Loucy (cell line): ENCODE data around the gene ULK3.

ENCODE experiments used
- EZH2phosphoT487 ChIP-seq: fragments of 200-600 bp; IDR thresholded peaks from 2 replicates; pipeline ENCODE4 v1.6.1; 2018; ENCODE audit warnings: antibody characterized with exemption, mild to moderate bottlenecking, moderate library complexity, borderline replicate concordance
- TF ChIP-seq, protein P1 (sequence below): fragments of 200-600 bp; sonication (generic); conservative IDR thresholded peaks from 2 replicates; pipeline ENCODE4 v1.5.1; 2014; ENCODE audit warnings: mild to moderate bottlenecking, antibody characterized with exemption, low read length

DNA sequence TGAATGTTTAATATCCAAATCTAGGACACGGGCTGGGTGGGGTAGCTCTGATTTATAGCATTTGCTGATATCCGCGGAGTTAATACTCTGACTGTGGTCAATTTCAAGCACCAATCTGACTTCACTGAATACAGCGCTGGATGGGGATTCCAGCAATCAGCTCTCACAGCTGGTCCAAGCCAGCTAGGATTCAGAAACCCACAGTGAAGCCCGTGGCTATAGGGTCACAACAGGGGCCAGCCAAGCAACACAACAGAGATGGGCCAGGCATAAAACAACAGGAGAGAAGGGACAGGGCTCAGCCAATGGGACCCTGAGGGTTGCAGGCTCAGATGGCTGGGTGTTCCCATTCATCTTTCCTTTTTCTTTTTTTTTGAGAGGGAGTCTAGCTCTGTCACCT is 35.7 kb downstream of the ULK3 start:
- TF ChIP-seq, protein P1, sequence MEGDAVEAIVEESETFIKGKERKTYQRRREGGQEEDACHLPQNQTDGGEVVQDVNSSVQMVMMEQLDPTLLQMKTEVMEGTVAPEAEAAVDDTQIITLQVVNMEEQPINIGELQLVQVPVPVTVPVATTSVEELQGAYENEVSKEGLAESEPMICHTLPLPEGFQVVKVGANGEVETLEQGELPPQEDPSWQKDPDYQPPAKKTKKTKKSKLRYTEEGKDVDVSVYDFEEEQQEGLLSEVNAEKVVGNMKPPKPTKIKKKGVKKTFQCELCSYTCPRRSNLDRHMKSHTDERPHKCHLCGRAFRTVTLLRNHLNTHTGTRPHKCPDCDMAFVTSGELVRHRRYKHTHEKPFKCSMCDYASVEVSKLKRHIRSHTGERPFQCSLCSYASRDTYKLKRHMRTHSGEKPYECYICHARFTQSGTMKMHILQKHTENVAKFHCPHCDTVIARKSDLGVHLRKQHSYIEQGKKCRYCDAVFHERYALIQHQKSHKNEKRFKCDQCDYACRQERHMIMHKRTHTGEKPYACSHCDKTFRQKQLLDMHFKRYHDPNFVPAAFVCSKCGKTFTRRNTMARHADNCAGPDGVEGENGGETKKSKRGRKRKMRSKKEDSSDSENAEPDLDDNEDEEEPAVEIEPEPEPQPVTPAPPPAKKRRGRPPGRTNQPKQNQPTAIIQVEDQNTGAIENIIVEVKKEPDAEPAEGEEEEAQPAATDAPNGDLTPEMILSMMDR, result no peak
- no peak for TF ChIP-seq EZH2phosphoT487
